Kidney (tissue), 14 donors: ENCODE results near the gene MFRP. TPM values are rescaled to one million over a fixed set of nuclear protein-coding genes. Genes with fewer than 3 reads are reported as not detected.
"Not testable (repeated sequence)": the region's sequence is repeated elsewhere in the genome, so short reads cannot be mapped to it uniquely, and the experiment has no call there.

Source experiments
- DNase-seq, 5 donors: peaks; one replicate each; pipeline ENCODE4 v3.0.0-alpha.2; 2013 to 2020
- FAIRE-seq: peaks from 2 replicates; lab custom pipeline; 2012; peaks lifted over from hg19 to GRCh38; lab: Jason Lieb, UNC
- H3K27ac ChIP-seq, 2 donors: one replicate each; pipeline ENCODE4 v1.7.0; 2013; ENCODE audit warnings: low read depth in 2 of 2, low read length in 2 of 2, inconsistent platforms in 1 of 2
- H3K27me3 ChIP-seq: one replicate; pipeline ENCODE4 v1.7.1; 2013; ENCODE audit warnings: low read length, inconsistent platforms; ENCODE audit not compliant: control insufficient read depth, insufficient read depth
- H3K36me3 ChIP-seq, 3 donors: one replicate each; pipeline versions ENCODE4 v1.7.0 to v1.7.1; 2013; ENCODE audit warnings: low read length in 3 of 3, control low read depth in 1 of 3, inconsistent platforms in 1 of 3; ENCODE audit not compliant: insufficient read depth in 3 of 3, control insufficient read depth in 2 of 3
- H3K4me1 ChIP-seq, 3 donors: one replicate each; pipeline versions ENCODE4 v1.7.0 to v1.7.1; 2013; ENCODE audit warnings: low read length in 3 of 3, inconsistent platforms in 1 of 3, low read depth in 1 of 3; ENCODE audit not compliant: control insufficient read depth in 2 of 3, insufficient read depth in 2 of 3
- H3K4me3 ChIP-seq, 3 donors: one replicate each; pipeline versions ENCODE4 v1.7.0 to v1.8.1; 2013; ENCODE audit warnings: low read length in 3 of 3, control low read depth in 1 of 3, inconsistent platforms in 1 of 3
- H3K9ac ChIP-seq, 3 donors: one replicate each; pipeline versions ENCODE4 v1.7.0 to v1.7.1; 2013; ENCODE audit warnings: low read length in 3 of 3, control low read depth in 1 of 3, inconsistent platforms in 1 of 3
- H3K9me3 ChIP-seq, 3 donors: one replicate each; pipeline versions ENCODE4 v1.7.0 to v1.7.1; 2013; ENCODE audit warnings: low read length in 3 of 3, control low read depth in 1 of 3, inconsistent platforms in 1 of 3; ENCODE audit not compliant: control insufficient read depth in 2 of 3, insufficient read depth in 1 of 3
- intact Hi-C: fragments of 100-400 bp; cut with DNase I; formaldehyde crosslinking; loops from one replicate; pipeline ENCODE4 v1.11.1; 2022
- polyA plus RNA-seq: library from polyadenylated mRNA; stranded (reverse); fragments of 350-450 nt; fragmentation: Illumina TruSeq; extraction: RNeasy Lipid Tissue Mini Kit (QIAGEN cat#74804); gene quantifications from one replicate; pipeline ENCODE4 v1.2.3, GENCODE V29; 2014; ENCODE audit warnings: low read depth, low replicate concordance; ENCODE audit not compliant: insufficient read depth
- total RNA-seq: library from RNA; stranded (reverse); fragmentation: NEBNext Ultra II Directional; extraction: Animal tissue kit (Norgen Biotek cat#: 25700); gene quantifications from one replicate; pipeline ENCODE4 v1.2.1, GENCODE V29; 2021
- TF ChIP-seq, protein P1 (sequence below): IDR thresholded peaks from 3 replicates; pipeline ENCODE4 v1.5.1; 2012; ENCODE audit warnings: mild to moderate bottlenecking, moderate library complexity, borderline replicate concordance; ENCODE audit not compliant: insufficient read depth; ENCODE audit errors: extremely low read depth
- donor health status: control.
- donor health status: control.
- donor health status: control.
- donor health status: control.
- donor health status: control.
- donor health status: DM: yes; HTN: yes; CAD: no.
- donor health status: Normal renal cell carcinoma (clear cell type).

MFRP gene
- total and polyA plus RNA-seq, 2 donors from 2014 or later = not detected

DNA sequence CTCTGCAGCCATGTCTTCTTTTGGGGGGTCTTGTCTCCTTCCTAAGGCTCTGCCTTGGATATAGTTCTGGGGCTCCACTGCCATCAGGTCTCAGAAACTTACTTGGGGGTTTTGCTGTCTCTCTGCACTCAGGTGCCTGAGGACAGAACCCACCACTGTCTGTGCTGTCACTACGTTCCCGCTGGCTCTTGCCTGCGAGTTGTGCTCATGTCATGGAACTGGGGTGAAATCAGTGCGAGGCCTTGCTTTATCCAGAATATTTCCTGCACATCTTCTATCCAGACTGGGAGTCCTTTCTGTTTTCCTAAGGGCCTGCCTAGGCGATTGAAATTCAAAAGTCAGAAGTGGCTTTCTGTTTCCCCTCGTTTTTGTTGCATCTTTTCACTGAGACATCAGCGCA is 41.6 kb upstream of the MFRP start:
- TF ChIP-seq, protein P1, sequence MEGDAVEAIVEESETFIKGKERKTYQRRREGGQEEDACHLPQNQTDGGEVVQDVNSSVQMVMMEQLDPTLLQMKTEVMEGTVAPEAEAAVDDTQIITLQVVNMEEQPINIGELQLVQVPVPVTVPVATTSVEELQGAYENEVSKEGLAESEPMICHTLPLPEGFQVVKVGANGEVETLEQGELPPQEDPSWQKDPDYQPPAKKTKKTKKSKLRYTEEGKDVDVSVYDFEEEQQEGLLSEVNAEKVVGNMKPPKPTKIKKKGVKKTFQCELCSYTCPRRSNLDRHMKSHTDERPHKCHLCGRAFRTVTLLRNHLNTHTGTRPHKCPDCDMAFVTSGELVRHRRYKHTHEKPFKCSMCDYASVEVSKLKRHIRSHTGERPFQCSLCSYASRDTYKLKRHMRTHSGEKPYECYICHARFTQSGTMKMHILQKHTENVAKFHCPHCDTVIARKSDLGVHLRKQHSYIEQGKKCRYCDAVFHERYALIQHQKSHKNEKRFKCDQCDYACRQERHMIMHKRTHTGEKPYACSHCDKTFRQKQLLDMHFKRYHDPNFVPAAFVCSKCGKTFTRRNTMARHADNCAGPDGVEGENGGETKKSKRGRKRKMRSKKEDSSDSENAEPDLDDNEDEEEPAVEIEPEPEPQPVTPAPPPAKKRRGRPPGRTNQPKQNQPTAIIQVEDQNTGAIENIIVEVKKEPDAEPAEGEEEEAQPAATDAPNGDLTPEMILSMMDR = no peak

DNA sequence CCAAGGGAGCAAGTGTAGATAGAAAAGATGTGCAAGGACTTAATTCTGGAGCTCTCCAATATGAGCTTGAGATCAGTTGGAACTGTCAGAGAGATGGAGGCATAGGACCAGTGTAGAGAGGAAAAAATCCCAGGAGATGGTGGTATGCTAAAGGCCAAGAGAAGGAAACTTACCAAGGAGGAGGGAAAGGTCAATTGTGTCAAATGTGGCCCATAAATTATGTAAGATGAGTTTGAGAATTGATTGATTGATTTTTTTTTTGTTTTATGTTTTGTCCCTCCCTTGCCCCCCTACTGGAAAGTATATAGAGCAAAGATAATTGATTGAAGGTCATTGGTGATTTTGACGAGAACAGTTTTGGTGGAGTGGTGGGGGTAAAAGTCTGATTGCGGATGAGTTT is 37.8 kb upstream of the MFRP start:
- Histone ChIP-seq H3K27ac (no peak overlapping the region), H3K4me3 (no peak overlapping the region), H3K9me3 (no peaks in the 10 kb centered on the region), H3K9ac (no peak overlapping the region), H3K36me3 (no peaks in the 10 kb centered on the region), H3K4me1 (peaks cover 0 to 15% (median 8%) of the 10 kb centered on the region in 3 donors), H3K27me3 (no peaks in the 10 kb centered on the region)
- TF ChIP-seq, protein P1 = no peak
- intact Hi-C loops = no loop called here
- DNase-seq (no peak), FAIRE-seq (no peak)

More for the DNA sequence above, 41.6 kb upstream of the MFRP start:
- H3K36me3 ChIP-seq = no peaks in the 10 kb centered on the region
- no peak overlapping the region for H3K4me3 ChIP-seq
- no peaks in the 10 kb centered on the region for H3K4me1 ChIP-seq
- no peak overlapping the region for H3K27ac ChIP-seq
- H3K9ac ChIP-seq = no peak overlapping the region
- FAIRE-seq (no peak), DNase-seq (no peak)
- H3K27me3 ChIP-seq = no peaks in the 10 kb centered on the region
- intact Hi-C loops = no loop called here
- H3K9me3 ChIP-seq = no peaks in the 10 kb centered on the region

DNA sequence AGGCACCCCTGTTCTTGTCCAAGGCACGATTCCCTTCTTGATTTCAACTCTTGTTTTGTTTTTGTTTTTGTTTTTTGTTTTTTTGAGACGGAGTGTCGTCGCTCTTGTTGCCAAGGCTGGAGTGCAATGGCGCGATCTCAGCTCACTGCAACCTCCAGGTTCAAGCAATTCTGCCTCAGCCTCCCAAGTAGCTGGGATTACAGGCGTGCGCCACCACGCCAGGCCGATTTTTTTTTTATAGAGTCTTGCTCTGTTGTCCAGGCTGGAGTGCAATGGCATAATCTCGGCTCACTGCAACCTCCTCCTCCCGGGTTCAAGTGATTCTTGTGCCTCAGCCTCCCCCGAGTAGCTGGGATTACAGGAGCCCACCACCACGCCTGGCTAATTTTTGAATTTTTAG is 36.0 kb upstream of the MFRP start:
- H3K4me1 ChIP-seq = peaks cover 0 to 17% (median 11%) of the 10 kb centered on the region in 3 donors
- H3K9me3 ChIP-seq, intact Hi-C loops, H3K36me3 ChIP-seq, DNase-seq, H3K9ac ChIP-seq, H3K27me3 ChIP-seq, FAIRE-seq, H3K27ac ChIP-seq: not testable (repeated sequence)
- peak overlapping the region in 1 of 3 donors; percentile 87 for H3K4me3 ChIP-seq

DNA sequence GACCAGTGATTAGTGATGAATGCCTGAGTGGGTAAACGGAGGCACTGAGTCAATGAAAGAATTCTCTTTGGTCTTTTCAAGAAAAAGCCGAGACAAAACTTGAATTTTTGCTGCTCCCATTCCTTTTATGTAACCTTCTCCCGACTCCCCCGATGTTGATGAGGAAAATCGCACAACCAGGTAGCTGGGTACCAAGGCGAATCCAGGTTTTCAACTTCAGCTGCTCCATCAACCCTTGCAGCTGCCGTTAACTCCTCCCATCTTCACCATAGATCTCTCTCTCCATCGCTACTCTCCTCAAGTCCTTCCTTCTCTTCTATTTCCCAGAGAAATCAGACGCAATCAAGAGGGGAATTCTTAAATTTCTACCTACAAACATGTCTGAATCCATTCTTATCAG is 35.6 kb upstream of the MFRP start:
- Histone ChIP-seq H3K4me1 (peaks cover 0 to 17% (median 11%) of the 10 kb centered on the region in 3 donors), H3K27me3 (no peaks in the 10 kb centered on the region), H3K36me3 (no peaks in the 10 kb centered on the region), H3K4me3 (peak overlapping the region; percentile 59 to 87 (median 76)), H3K9ac (peak overlapping the region; percentile 27 to 56 (median 48)), H3K9me3 (no peaks in the 10 kb centered on the region), H3K27ac (no peak overlapping the region)
- TF ChIP-seq, protein P1 = no peak
- no peak for FAIRE-seq
- intact Hi-C loops = no loop called here
- peak in 1 of 5 donors; percentile 23 for DNase-seq
